Nephron (organoid): ENCODE data around the gene ACBD7.

Experiments
- H3K27ac Mint-ChIP-seq, 3 experiments: 2 replicates each; pipeline ENCODE4 v1.8.0; 2020; ENCODE audit warnings: mixed read lengths in 3 of 3, mild to moderate bottlenecking in 2 of 3, moderate library complexity in 1 of 3
- H3K27me3 Mint-ChIP-seq: 2 replicates; pipeline ENCODE4 v1.8.0; 2021; ENCODE audit warnings: low read depth, mild to moderate bottlenecking, moderate library complexity, mixed read lengths
- H3K36me3 Mint-ChIP-seq: 2 replicates; pipeline ENCODE4 v1.8.0; 2020; ENCODE audit warnings: low read depth, mixed read lengths
- H3K4me1 Mint-ChIP-seq: 2 replicates; pipeline ENCODE4 v1.8.0; 2020; ENCODE audit warnings: mixed read lengths
- H3K4me3 Mint-ChIP-seq, 3 experiments: 2 replicates each; pipeline ENCODE4 v1.8.0; 2020; ENCODE audit warnings: mild to moderate bottlenecking in 3 of 3, mixed read lengths in 3 of 3, moderate library complexity in 2 of 3
- H3K9me3 Mint-ChIP-seq: 2 replicates; pipeline ENCODE4 v1.8.0; 2020; ENCODE audit warnings: mixed read lengths
- TF ChIP-seq, protein P1 (sequence below), 3 experiments: fragments of 200-600 bp; sonication (generic); IDR thresholded peaks; one replicate each; pipeline ENCODE4 v1.5.0; 2021; ENCODE audit warnings: antibody characterized with exemption in 3 of 3; ENCODE audit not compliant: unreplicated experiment in 3 of 3

Gene ACBD7

GRCh38 chr10:15118615-15119014, 30.0 kb upstream of the ACBD7 start:
- no peaks in the 10 kb centered on the region for H3K27me3 Mint-ChIP-seq
- H3K4me1 Mint-ChIP-seq, result no peaks in the 10 kb centered on the region
- H3K36me3 Mint-ChIP-seq, result peaks cover 12% of the 10 kb centered on the region
- H3K4me3 Mint-ChIP-seq, result no peak overlapping the region
- TF ChIP-seq, protein P1, sequence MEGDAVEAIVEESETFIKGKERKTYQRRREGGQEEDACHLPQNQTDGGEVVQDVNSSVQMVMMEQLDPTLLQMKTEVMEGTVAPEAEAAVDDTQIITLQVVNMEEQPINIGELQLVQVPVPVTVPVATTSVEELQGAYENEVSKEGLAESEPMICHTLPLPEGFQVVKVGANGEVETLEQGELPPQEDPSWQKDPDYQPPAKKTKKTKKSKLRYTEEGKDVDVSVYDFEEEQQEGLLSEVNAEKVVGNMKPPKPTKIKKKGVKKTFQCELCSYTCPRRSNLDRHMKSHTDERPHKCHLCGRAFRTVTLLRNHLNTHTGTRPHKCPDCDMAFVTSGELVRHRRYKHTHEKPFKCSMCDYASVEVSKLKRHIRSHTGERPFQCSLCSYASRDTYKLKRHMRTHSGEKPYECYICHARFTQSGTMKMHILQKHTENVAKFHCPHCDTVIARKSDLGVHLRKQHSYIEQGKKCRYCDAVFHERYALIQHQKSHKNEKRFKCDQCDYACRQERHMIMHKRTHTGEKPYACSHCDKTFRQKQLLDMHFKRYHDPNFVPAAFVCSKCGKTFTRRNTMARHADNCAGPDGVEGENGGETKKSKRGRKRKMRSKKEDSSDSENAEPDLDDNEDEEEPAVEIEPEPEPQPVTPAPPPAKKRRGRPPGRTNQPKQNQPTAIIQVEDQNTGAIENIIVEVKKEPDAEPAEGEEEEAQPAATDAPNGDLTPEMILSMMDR (IDR thresholded peaks at IDR 0.05; ENCODE audit: unreplicated experiment in 3 of 3), result no peak
- no peak overlapping the region for H3K27ac Mint-ChIP-seq
- H3K9me3 Mint-ChIP-seq, result no peaks in the 10 kb centered on the region

DNA sequence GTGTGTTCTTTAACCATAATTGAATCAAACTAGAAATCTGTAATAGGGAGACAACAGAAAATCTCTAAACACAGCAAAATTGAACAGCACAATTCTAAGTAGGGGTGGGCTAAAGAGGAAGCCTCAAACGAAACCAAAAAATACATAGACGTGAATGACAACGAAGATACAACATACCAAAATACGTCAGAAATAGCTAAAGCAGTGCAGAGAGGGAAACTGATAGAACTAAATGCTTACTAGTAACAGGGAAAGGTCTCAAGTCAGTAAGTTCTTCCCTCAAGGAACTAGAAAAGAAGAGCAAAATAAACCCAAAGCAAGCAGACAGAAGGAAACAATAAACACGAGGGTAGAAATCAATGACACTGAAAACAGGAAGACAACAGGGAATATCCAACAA, 27.6 kb upstream of the ACBD7 start:
- Mint-ChIP-seq H3K4me3 (no peak overlapping the region), H3K9me3 (no peaks in the 10 kb centered on the region), H3K27ac (no peak overlapping the region), H3K4me1 (no peaks in the 10 kb centered on the region), H3K27me3 (no peaks in the 10 kb centered on the region), H3K36me3 (peaks cover 18% of the 10 kb centered on the region)
- TF ChIP-seq, protein P1 (IDR thresholded peaks at IDR 0.05; ENCODE audit: unreplicated experiment in 3 of 3), result no peak

DNA sequence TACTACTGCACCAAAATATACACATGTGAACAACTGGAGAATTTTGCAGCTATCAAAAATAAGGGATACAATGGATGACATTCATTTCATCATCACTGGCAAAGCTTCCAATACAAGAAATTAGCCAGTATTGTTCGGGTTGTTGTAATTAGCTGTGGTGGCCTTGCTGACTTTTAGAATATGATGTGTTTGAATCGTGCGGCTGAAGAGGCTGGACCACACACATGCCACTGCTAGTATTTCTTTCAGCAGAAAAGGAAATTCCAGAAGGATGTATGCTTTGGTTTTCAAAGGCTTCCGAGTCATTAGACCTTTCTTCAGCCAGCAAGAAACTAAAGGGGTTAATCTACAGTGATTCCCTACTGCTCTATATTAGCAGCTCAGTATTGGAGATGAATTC, 25.2 kb upstream of the ACBD7 start:
- TF ChIP-seq, protein P1 (IDR thresholded peaks at IDR 0.05; ENCODE audit: unreplicated experiment in 3 of 3), result no peak
- no peaks in the 10 kb centered on the region for H3K27me3 Mint-ChIP-seq

GRCh38 chr10:15112657-15113056, 24.1 kb upstream of the ACBD7 start:
- no peaks in the 10 kb centered on the region for H3K27me3 Mint-ChIP-seq
- TF ChIP-seq, protein P1 (IDR thresholded peaks at IDR 0.05; ENCODE audit: unreplicated experiment in 3 of 3), result no peak
- H3K4me1 Mint-ChIP-seq, result peaks cover 4% of the 10 kb centered on the region
- peaks cover 36% of the 10 kb centered on the region for H3K36me3 Mint-ChIP-seq
- H3K4me3 Mint-ChIP-seq, result no peak overlapping the region
- no peak overlapping the region for H3K27ac Mint-ChIP-seq
- H3K9me3 Mint-ChIP-seq, result no peaks in the 10 kb centered on the region

More for the DNA sequence above, 25.2 kb upstream of the ACBD7 start:
- Mint-ChIP-seq H3K4me3 (no peak overlapping the region), H3K36me3 (peaks cover 27% of the 10 kb centered on the region), H3K4me1 (peaks cover under 1% of the 10 kb centered on the region), H3K9me3 (no peaks in the 10 kb centered on the region), H3K27ac (no peak overlapping the region)

DNA sequence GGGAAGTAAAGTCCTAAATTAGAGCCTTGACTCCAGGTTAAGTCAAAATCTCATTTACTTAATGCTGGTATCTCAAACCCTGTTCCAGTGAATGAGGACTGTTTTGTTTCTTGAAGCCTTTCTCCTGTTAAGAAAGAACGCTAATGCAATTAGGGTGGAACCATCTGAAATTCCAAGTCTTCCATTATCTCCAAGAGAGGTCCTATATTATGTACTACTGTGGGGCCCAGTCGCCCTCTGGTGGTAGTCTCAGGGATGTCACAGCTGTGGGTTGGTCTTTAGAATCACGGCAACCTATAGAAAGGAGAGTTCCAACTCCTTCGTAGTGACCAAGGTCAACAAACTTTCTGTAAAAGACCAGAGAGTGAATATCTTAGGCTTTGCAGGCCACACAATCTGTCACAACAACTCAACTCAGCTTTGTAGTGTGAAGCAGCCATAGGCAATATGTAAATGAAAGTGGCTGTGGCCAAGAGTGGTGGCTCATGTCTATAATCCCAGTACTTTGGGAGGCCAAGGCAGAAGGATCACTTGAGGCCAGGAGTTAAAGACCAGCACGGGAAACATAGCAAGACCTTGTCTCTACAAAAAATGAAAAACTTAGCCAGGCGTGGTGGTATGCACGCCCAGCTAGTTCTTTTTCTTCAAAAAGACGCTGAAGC, 17.9 kb upstream of the ACBD7 start:
- TF ChIP-seq, protein P1 (IDR thresholded peaks at IDR 0.05; ENCODE audit: unreplicated experiment in 3 of 3), result peak; percentile 82 to 90 (median 85)
- Mint-ChIP-seq H3K9me3 (no peaks in the 10 kb centered on the region), H3K27me3 (no peaks in the 10 kb centered on the region)

DNA sequence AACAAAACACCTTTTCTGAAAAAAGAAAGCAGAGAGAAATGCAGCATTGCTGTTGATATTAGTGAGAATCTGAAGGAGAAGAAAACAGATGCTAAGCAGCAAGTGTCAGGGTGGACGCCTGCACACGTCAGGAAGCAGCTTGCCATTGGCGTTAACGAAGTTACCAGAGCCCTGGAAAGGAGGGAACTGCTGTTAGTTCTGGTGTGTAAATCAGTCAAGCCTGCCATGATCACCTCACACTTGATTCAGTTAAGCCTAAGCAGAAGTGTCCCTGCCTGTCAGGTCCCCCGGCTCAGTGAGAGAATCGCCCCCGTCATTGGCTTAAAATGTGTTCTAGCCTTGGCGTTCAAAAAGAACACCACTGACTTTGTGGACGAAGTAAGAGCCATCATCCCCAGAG, 14.9 kb upstream of the ACBD7 start:
- H3K4me3 Mint-ChIP-seq, result no peak overlapping the region
- H3K27me3 Mint-ChIP-seq, result no peaks in the 10 kb centered on the region
- H3K9me3 Mint-ChIP-seq, result no peaks in the 10 kb centered on the region
- H3K4me1 Mint-ChIP-seq, result peaks cover 11% of the 10 kb centered on the region
- TF ChIP-seq, protein P1 (IDR thresholded peaks at IDR 0.05; ENCODE audit: unreplicated experiment in 3 of 3), result no peak
- H3K36me3 Mint-ChIP-seq, result peaks cover 48% of the 10 kb centered on the region
- no peak overlapping the region for H3K27ac Mint-ChIP-seq

More for the DNA sequence above, 17.9 kb upstream of the ACBD7 start:
- Mint-ChIP-seq H3K27ac (peak overlapping the region in 1 of 3 experiments; percentile 32), H3K36me3 (peaks cover 56% of the 10 kb centered on the region), H3K4me1 (peaks cover 4% of the 10 kb centered on the region), H3K4me3 (no peak overlapping the region)
